Measurements from ENCODE around the gene PRRX2. TPM values are rescaled to one million over a fixed set of nuclear protein-coding genes. Genes with fewer than 3 reads are reported as not detected.

The PRRX2 gene
- total and polyA plus RNA-seq, 2 of the 13 experiments (the other 11 are each of a cell fraction or from before 2014, with no cell fraction given): 0.05 TPM; not detected in 1

- TF ChIP-seq FOXA3 (CRISPR knock-in tag; IDR thresholded peaks at IDR 0.05) (peak; percentile 72), ZNF572 (CRISPR knock-in tag; IDR thresholded peaks at IDR 0.05) (no peak; the same call in 1 of the 2 replicates), E2F2 (CRISPR knock-in tag; IDR thresholded peaks at IDR 0.05; ENCODE audit: borderline replicate concordance) (no peak; the same call in 1 of the 2 replicates), ZNF362 (CRISPR knock-in tag; IDR thresholded peaks at IDR 0.05; ENCODE audit: borderline replicate concordance) (peak; percentile 55; the same call in 1 of the 2 replicates), PITX1 (CRISPR knock-in tag; IDR thresholded peaks at IDR 0.05) (no peak; the same call in 1 of the 2 replicates), MAFF (IDR thresholded peaks at IDR 0.05; ENCODE audit: low read depth, low read length) (no peak), MTF1 (CRISPR knock-in tag; IDR thresholded peaks at IDR 0.05) (no peak), ZIK1 (CRISPR knock-in tag; IDR thresholded peaks at IDR 0.05; ENCODE audit: borderline replicate concordance, low read depth) (peak; percentile 62; the same call in 1 of the 2 replicates), ZNF3 (CRISPR knock-in tag; IDR thresholded peaks at IDR 0.05) (no peak), ZNF142 (CRISPR knock-in tag; IDR thresholded peaks at IDR 0.05) (peak; percentile 63; the same call in 1 of the 2 replicates), NR0B2 (CRISPR knock-in tag; IDR thresholded peaks at IDR 0.05) (peak; percentile 61; the same call in 1 of the 2 replicates)
- TF ChIP-seq, protein P1, sequence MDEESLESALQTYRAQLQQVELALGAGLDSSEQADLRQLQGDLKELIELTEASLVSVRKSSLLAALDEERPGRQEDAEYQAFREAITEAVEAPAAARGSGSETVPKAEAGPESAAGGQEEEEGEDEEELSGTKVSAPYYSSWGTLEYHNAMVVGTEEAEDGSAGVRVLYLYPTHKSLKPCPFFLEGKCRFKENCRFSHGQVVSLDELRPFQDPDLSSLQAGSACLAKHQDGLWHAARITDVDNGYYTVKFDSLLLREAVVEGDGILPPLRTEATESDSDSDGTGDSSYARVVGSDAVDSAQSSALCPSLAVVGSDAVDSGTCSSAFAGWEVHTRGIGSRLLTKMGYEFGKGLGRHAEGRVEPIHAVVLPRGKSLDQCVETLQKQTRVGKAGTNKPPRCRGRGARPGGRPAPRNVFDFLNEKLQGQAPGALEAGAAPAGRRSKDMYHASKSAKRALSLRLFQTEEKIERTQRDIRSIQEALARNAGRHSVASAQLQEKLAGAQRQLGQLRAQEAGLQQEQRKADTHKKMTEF (CRISPR knock-in tag; IDR thresholded peaks at IDR 0.05): peak; percentile 99
- TF ChIP-seq, protein P2, sequence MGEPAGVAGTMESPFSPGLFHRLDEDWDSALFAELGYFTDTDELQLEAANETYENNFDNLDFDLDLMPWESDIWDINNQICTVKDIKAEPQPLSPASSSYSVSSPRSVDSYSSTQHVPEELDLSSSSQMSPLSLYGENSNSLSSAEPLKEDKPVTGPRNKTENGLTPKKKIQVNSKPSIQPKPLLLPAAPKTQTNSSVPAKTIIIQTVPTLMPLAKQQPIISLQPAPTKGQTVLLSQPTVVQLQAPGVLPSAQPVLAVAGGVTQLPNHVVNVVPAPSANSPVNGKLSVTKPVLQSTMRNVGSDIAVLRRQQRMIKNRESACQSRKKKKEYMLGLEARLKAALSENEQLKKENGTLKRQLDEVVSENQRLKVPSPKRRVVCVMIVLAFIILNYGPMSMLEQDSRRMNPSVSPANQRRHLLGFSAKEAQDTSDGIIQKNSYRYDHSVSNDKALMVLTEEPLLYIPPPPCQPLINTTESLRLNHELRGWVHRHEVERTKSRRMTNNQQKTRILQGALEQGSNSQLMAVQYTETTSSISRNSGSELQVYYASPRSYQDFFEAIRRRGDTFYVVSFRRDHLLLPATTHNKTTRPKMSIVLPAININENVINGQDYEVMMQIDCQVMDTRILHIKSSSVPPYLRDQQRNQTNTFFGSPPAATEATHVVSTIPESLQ (CRISPR knock-in tag; conservative IDR thresholded peaks at IDR 0.05): no peak
- TF ChIP-seq, protein P3, sequence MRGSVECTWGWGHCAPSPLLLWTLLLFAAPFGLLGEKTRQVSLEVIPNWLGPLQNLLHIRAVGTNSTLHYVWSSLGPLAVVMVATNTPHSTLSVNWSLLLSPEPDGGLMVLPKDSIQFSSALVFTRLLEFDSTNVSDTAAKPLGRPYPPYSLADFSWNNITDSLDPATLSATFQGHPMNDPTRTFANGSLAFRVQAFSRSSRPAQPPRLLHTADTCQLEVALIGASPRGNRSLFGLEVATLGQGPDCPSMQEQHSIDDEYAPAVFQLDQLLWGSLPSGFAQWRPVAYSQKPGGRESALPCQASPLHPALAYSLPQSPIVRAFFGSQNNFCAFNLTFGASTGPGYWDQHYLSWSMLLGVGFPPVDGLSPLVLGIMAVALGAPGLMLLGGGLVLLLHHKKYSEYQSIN (CRISPR knock-in tag; IDR thresholded peaks at IDR 0.05; ENCODE audit: borderline replicate concordance): no peak
These were observed 23.5 kb upstream of the PRRX2 start, which contains the start of gene ASB6 (continued) for GRCh38 chr9:129641750-129642585.

All from HepG2 (cell line).